ENCODE measurements around the gene LMBR1. TPM values are rescaled to one million over a fixed set of nuclear protein-coding genes. Genes with fewer than 3 reads are reported as not detected.

LMBR1 gene
- total RNA-seq, 1 experiment from 2014 or later, result 82.6 TPM

DNA sequence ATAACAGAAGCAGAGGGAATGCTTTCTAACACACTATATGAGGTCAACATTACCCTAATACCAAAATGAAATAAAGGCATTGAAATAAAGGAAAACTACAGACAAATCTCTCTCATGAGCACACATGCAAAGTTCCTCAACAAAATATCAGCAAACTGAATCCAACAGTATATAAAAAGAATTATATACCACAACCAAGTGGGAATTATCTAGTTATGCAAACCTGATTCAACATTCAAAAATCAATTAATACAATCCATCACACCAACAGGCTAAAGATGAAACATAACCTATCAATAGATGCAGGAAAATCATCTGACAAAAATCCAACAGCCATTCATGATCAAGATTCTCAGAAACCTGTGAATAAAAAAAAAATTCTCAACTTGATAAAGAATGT is 34.5 kb downstream of the LMBR1 start:
- intact Hi-C loops (cut with micrococcal nuclease; ENCODE audit: unreplicated experiment), result no loop called here
- Histone ChIP-seq H3K27me3 (ENCODE audit: control insufficient read depth, insufficient read depth, low read length) (no peaks in the 10 kb centered on the region), H3K36me3 (ENCODE audit: control insufficient read depth, insufficient read depth, low read length) (no peaks in the 10 kb centered on the region), H3K9me3 (ENCODE audit: control insufficient read depth, insufficient read depth, low read depth, low read length) (peaks cover 31% of the 10 kb centered on the region; the same call in 1 of the 2 replicates), H3K4me1 (ENCODE audit: control insufficient read depth, insufficient read depth, low read length) (no peaks in the 10 kb centered on the region), H3K27ac (ENCODE audit: low read length) (no peak overlapping the region), H3K4me3 (ENCODE audit: low read depth in 2 of 2, low read length in 2 of 2) (no peak overlapping the region)
- ChIA-PET POLR2A (no interaction called here), CTCF (no interaction called here)
- ATAC-seq (no peak), DNase-seq (ENCODE audit: low read depth, low spot score) (no peak)
- no TSS peak for BruUV-seq (replicated peaks)
- TF ChIP-seq, protein P1, sequence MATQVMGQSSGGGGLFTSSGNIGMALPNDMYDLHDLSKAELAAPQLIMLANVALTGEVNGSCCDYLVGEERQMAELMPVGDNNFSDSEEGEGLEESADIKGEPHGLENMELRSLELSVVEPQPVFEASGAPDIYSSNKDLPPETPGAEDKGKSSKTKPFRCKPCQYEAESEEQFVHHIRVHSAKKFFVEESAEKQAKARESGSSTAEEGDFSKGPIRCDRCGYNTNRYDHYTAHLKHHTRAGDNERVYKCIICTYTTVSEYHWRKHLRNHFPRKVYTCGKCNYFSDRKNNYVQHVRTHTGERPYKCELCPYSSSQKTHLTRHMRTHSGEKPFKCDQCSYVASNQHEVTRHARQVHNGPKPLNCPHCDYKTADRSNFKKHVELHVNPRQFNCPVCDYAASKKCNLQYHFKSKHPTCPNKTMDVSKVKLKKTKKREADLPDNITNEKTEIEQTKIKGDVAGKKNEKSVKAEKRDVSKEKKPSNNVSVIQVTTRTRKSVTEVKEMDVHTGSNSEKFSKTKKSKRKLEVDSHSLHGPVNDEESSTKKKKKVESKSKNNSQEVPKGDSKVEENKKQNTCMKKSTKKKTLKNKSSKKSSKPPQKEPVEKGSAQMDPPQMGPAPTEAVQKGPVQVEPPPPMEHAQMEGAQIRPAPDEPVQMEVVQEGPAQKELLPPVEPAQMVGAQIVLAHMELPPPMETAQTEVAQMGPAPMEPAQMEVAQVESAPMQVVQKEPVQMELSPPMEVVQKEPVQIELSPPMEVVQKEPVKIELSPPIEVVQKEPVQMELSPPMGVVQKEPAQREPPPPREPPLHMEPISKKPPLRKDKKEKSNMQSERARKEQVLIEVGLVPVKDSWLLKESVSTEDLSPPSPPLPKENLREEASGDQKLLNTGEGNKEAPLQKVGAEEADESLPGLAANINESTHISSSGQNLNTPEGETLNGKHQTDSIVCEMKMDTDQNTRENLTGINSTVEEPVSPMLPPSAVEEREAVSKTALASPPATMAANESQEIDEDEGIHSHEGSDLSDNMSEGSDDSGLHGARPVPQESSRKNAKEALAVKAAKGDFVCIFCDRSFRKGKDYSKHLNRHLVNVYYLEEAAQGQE (IDR thresholded peaks at IDR 0.05; ENCODE audit: insufficient read depth in 1 of 2, low read depth in 2 of 2, low read length in 1 of 2), result no peak
- TF ChIP-seq TCF7L2 (IDR thresholded peaks at IDR 0.05; ENCODE audit: low read depth, low read length), result no peak
- TF ChIP-seq CTCF (IDR thresholded peaks at IDR 0.05), result no peak
- TF ChIP-seq SIN3A (IDR thresholded peaks at IDR 0.05; ENCODE audit: borderline replicate concordance, insufficient read depth, low read depth, low read length), result no peak
- no peak for TF ChIP-seq POLR2AphosphoS5 (IDR thresholded peaks at IDR 0.05; ENCODE audit: low read depth, low read length)
- in situ Hi-C loops (cut with HindIII; ENCODE audit: low pct_unique_long_range_greater_than_20kb, low sequenced_read_pairs), result no loop called here

- Histone ChIP-seq H3K4me1 (ENCODE audit: control insufficient read depth, insufficient read depth, low read length) (no peaks in the 10 kb centered on the region), H3K36me3 (ENCODE audit: control insufficient read depth, insufficient read depth, low read length) (no peaks in the 10 kb centered on the region), H3K4me3 (ENCODE audit: low read depth in 2 of 2, low read length in 2 of 2) (no peak overlapping the region), H3K27ac (ENCODE audit: low read length) (no peak overlapping the region), H3K9me3 (ENCODE audit: control insufficient read depth, insufficient read depth, low read depth, low read length) (peaks cover 31% of the 10 kb centered on the region; the same call in 1 of the 2 replicates), H3K27me3 (ENCODE audit: control insufficient read depth, insufficient read depth, low read length) (no peaks in the 10 kb centered on the region)
- DNase-seq (ENCODE audit: low read depth, low spot score) (no peak), ATAC-seq (no peak)
- CTCF ChIA-PET, result no interaction called here
- no TSS peak for BruUV-seq (replicated peaks)
- TF ChIP-seq, protein P1 (IDR thresholded peaks at IDR 0.05; ENCODE audit: insufficient read depth in 1 of 2, low read depth in 2 of 2, low read length in 1 of 2), result no peak
- TF ChIP-seq CTCF (IDR thresholded peaks at IDR 0.05) (no peak), SIN3A (IDR thresholded peaks at IDR 0.05; ENCODE audit: borderline replicate concordance, insufficient read depth, low read depth, low read length) (no peak), POLR2AphosphoS5 (IDR thresholded peaks at IDR 0.05; ENCODE audit: low read depth, low read length) (no peak), TCF7L2 (IDR thresholded peaks at IDR 0.05; ENCODE audit: low read depth, low read length) (no peak)
- in situ Hi-C loops (cut with HindIII; ENCODE audit: low pct_unique_long_range_greater_than_20kb, low sequenced_read_pairs), result no loop called here
- POLR2A ChIA-PET, result no interaction called here
- intact Hi-C loops (cut with micrococcal nuclease; ENCODE audit: unreplicated experiment), result no loop called here
Measured at GRCh38 chr7:156857757-156858156, 35.2 kb downstream of the LMBR1 start.
